DND-41 (cell line): ENCODE data around the gene SLITRK4.

ENCODE experiments used
- ATAC-seq: fragments of 200-7000 bp; cut with Tn5 transposase; 3 replicates; pipeline ENCODE4 v1.9.1; 2021; ENCODE audit warnings: low read depth; ENCODE audit not compliant: insufficient read depth
- DNase-seq: peaks from one replicate; pipeline ENCODE4 v3.0.0-alpha.2; 2020
- H2AFZ ChIP-seq: 2 replicates; pipeline ENCODE4 v1.6.0; 2012; ENCODE audit warnings: low read depth, low read length
- H3K27ac ChIP-seq: 2 replicates; pipeline ENCODE4 v1.5.1; 2012; ENCODE audit warnings: low read length, inconsistent platforms
- H3K27me3 ChIP-seq: fragments of 200-600 bp; sonication (generic); 2 replicates; pipeline ENCODE4 v1.6.0; 2012; ENCODE audit warnings: low read length, mild to moderate bottlenecking, inconsistent platforms; ENCODE audit not compliant: insufficient read depth, poor library complexity
- H3K36me3 ChIP-seq: 2 replicates; pipeline ENCODE4 v1.5.1; 2012; ENCODE audit warnings: low read length, inconsistent platforms; ENCODE audit not compliant: insufficient read depth
- H3K4me1 ChIP-seq: 2 replicates; pipeline ENCODE4 v1.5.1; 2012; ENCODE audit warnings: mild to moderate bottlenecking, low read length; ENCODE audit not compliant: insufficient read depth
- H3K4me2 ChIP-seq: 2 replicates; pipeline ENCODE4 v1.6.0; 2012; ENCODE audit warnings: mild to moderate bottlenecking, moderate library complexity, low read length, inconsistent platforms; ENCODE audit not compliant: insufficient read depth
- H3K4me3 ChIP-seq, 2 experiments: fragments of 200-600 bp in 1 of 2; shearing (Covaris generic) in 1 of 2; 2 replicates each; pipeline ENCODE4 v1.5.1; 2012 to 2016; ENCODE audit warnings: inconsistent platforms in 2 of 2, low read length in 2 of 2, mild to moderate bottlenecking in 2 of 2, low read depth in 1 of 2, moderate library complexity in 1 of 2
- H3K79me2 ChIP-seq: 2 replicates; pipeline ENCODE4 v1.6.0; 2012; ENCODE audit warnings: low read length, inconsistent platforms; ENCODE audit not compliant: insufficient read depth
- H3K9ac ChIP-seq: 2 replicates; pipeline ENCODE4 v1.6.0; 2012; ENCODE audit warnings: low read depth, mild to moderate bottlenecking, inconsistent platforms, low read length, moderate library complexity
- H3K9me3 ChIP-seq: 2 replicates; pipeline ENCODE4 v1.5.1; 2012; ENCODE audit warnings: low read length, moderate library complexity, mild to moderate bottlenecking, inconsistent platforms; ENCODE audit not compliant: insufficient read depth, severe bottlenecking
- H4K20me1 ChIP-seq: 2 replicates; pipeline ENCODE4 v1.6.0; 2012; ENCODE audit warnings: low read length; ENCODE audit not compliant: insufficient read depth
- EZH2 ChIP-seq: IDR thresholded peaks from 3 replicates; pipeline ENCODE4 v1.6.1; 2012; ENCODE audit warnings: borderline replicate concordance, low read depth, mild to moderate bottlenecking, moderate library complexity, low read length, inconsistent platforms; ENCODE audit not compliant: severe bottlenecking
- TF ChIP-seq, protein P1 (sequence below): IDR thresholded peaks from 2 replicates; pipeline ENCODE4 v1.5.1; 2012; ENCODE audit warnings: borderline replicate concordance, low read length, moderate library complexity, mild to moderate bottlenecking; ENCODE audit not compliant: poor library complexity, severe bottlenecking; ENCODE audit errors: extremely low read depth

SLITRK4 gene, protein sequence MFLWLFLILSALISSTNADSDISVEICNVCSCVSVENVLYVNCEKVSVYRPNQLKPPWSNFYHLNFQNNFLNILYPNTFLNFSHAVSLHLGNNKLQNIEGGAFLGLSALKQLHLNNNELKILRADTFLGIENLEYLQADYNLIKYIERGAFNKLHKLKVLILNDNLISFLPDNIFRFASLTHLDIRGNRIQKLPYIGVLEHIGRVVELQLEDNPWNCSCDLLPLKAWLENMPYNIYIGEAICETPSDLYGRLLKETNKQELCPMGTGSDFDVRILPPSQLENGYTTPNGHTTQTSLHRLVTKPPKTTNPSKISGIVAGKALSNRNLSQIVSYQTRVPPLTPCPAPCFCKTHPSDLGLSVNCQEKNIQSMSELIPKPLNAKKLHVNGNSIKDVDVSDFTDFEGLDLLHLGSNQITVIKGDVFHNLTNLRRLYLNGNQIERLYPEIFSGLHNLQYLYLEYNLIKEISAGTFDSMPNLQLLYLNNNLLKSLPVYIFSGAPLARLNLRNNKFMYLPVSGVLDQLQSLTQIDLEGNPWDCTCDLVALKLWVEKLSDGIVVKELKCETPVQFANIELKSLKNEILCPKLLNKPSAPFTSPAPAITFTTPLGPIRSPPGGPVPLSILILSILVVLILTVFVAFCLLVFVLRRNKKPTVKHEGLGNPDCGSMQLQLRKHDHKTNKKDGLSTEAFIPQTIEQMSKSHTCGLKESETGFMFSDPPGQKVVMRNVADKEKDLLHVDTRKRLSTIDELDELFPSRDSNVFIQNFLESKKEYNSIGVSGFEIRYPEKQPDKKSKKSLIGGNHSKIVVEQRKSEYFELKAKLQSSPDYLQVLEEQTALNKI

DNA sequence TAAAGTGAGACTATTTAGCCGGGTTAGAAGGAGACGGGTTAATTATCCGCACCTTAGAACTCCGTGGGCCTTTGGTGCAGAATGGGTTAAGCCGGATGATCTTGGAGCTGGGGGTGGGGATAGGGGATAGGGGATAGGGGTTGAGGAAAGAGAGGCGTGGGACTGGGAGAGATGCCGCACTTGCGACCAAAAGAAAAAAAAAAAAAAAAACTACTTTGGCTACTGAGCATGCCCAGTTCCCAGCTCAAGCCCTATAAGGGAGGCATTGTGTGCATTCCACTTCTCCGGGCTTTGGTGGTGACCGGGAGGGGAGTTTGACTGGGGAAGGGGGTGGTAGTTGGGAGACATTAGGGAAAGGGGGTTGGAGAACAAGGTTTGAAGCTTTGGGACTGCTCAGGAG, at the start of gene SLITRK4:
SLITRK4 (minus strand) TSS at position 187 of the 400 bp plus-strand sequence. CDS start 4,993 bp downstream, outside the sequence.
- no peak within 1 kb of the TSS for H3K9ac ChIP-seq
- no peaks in the 10 kb centered on the region for H3K27me3 ChIP-seq
- H3K4me2 ChIP-seq, result no peak within 1 kb of the TSS
- H2AFZ ChIP-seq, result no peak within 1 kb of the TSS
- DNase-seq (no peak), ATAC-seq (no peak)
- TF ChIP-seq EZH2, result no peak
- TF ChIP-seq, protein P1, sequence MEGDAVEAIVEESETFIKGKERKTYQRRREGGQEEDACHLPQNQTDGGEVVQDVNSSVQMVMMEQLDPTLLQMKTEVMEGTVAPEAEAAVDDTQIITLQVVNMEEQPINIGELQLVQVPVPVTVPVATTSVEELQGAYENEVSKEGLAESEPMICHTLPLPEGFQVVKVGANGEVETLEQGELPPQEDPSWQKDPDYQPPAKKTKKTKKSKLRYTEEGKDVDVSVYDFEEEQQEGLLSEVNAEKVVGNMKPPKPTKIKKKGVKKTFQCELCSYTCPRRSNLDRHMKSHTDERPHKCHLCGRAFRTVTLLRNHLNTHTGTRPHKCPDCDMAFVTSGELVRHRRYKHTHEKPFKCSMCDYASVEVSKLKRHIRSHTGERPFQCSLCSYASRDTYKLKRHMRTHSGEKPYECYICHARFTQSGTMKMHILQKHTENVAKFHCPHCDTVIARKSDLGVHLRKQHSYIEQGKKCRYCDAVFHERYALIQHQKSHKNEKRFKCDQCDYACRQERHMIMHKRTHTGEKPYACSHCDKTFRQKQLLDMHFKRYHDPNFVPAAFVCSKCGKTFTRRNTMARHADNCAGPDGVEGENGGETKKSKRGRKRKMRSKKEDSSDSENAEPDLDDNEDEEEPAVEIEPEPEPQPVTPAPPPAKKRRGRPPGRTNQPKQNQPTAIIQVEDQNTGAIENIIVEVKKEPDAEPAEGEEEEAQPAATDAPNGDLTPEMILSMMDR, result no peak
- no peak within 1 kb of the TSS for H3K4me3 ChIP-seq
- H3K27ac ChIP-seq, result no peak within 1 kb of the TSS
- no peaks in the 10 kb centered on the region for H4K20me1 ChIP-seq
- H3K9me3 ChIP-seq, result no peaks in the 10 kb centered on the region
- no peaks in the 10 kb centered on the region for H3K4me1 ChIP-seq
- H3K36me3 ChIP-seq, result no peaks in the 10 kb centered on the region
- H3K79me2 ChIP-seq, result no peaks in the 10 kb centered on the region

DNA sequence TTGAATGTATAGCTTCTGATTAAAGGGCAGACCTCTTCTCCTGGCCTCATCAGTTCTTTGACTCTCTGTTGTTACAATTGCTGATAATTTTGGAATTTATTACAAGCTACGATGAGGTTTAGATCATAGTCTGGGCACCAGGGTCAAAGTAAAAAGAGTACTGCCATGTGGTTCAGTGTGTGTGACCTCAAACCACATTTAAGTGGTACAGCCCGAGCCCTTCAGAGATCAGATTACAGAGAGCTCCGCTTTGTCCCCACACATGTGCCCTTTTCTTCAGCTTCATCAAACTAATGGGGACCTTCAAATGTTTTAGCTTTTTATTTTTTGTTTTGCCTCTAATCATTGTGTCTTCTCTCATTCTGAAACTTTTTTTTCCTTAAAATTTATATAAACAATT, 47.6 kb upstream of the SLITRK4 start:
- Histone ChIP-seq H3K79me2 (no peaks in the 10 kb centered on the region), H3K4me1 (no peaks in the 10 kb centered on the region), H3K36me3 (no peaks in the 10 kb centered on the region), H3K27ac (no peak overlapping the region), H3K27me3 (no peaks in the 10 kb centered on the region), H3K9me3 (no peaks in the 10 kb centered on the region), H3K4me3 (no peak overlapping the region), H3K9ac (no peak overlapping the region), H3K4me2 (no peak overlapping the region), H4K20me1 (no peaks in the 10 kb centered on the region), H2AFZ (no peak overlapping the region)
- no peak for DNase-seq
- TF ChIP-seq EZH2, result no peak
- TF ChIP-seq, protein P1, result no peak
- ATAC-seq, result no peak

DNA sequence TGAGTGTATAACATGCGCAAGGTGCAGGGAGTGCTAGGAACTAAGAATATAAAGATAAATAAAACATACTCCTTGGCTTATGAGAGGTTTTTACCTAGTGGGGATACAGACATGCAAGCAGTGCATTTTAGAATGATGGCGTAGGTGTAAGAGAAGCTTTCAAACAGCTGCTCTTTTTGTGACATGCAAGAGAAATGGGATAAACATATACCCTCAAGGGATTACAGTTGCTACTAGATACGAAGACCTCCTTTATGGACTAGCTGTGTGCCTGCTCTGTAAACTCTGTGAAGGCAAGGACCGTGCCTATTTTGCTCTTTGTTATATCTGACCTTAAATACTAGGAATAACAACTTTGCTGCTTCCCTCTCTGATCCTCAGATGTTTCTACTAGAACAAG, 39.0 kb upstream of the SLITRK4 start:
- Histone ChIP-seq H3K9ac (no peak overlapping the region), H2AFZ (no peak overlapping the region), H3K4me2 (no peak overlapping the region), H3K79me2 (no peaks in the 10 kb centered on the region), H3K4me3 (no peak overlapping the region), H3K27me3 (no peaks in the 10 kb centered on the region), H4K20me1 (no peaks in the 10 kb centered on the region), H3K36me3 (no peaks in the 10 kb centered on the region), H3K4me1 (no peaks in the 10 kb centered on the region), H3K27ac (no peak overlapping the region), H3K9me3 (no peaks in the 10 kb centered on the region)
- TF ChIP-seq, protein P1, result no peak
- TF ChIP-seq EZH2, result no peak
- DNase-seq (no peak), ATAC-seq (no peak)
